ENCODE data around the gene NIT2. TPM values are rescaled to one million over a fixed set of nuclear protein-coding genes. Genes with fewer than 3 reads are reported as not detected.
A peak's percentile ranks its signal among the peaks of the same experiment; 100 is the strongest.
"Not testable (repeated sequence)": the region's sequence is repeated elsewhere in the genome, so short reads cannot be mapped to it uniquely, and the experiment has no call there.

NIT2 gene
- total RNA-seq, 1 donor from 2014 or later, result 22.3 TPM

DNA sequence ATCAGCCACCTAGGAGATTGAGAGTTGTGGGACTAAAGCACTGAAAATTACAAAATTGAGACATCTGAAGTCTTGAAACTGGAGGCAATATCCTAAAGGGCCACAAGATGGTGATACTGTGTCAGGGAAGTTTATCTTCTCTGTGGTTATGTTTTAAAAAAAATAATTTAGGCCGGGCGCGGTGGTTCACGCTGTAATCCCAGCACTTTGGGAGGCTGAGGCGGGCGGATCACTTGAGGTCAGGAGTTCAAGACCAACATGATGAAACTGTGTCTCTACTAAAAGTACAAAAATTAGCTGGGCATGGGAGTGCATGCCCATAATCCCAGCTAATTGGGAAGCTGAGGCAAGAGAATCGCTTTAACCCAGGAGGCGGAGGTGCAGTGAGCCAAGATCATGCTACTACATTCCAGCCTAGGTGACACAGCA is 17.9 kb upstream of the NIT2 start:
- no peaks in the 10 kb centered on the region for H3K9me3 Mint-ChIP-seq (ENCODE audit: unreplicated experiment)
- H3K4me3 Mint-ChIP-seq (ENCODE audit: unreplicated experiment), result no peak overlapping the region
- no peaks in the 10 kb centered on the region for H3K4me1 Mint-ChIP-seq (ENCODE audit: unreplicated experiment)
- peak; percentile 71 for TF ChIP-seq CTCF (IDR thresholded peaks at IDR 0.05; ENCODE audit: unreplicated experiment)
- no peak overlapping the region for H3K27ac Mint-ChIP-seq (ENCODE audit: unreplicated experiment)
- peak; percentile 25 for DNase-seq (ENCODE audit: low spot score)
- no peaks in the 10 kb centered on the region for H3K27me3 Mint-ChIP-seq (ENCODE audit: unreplicated experiment)
- H3K36me3 Mint-ChIP-seq (ENCODE audit: low read depth, unreplicated experiment), result no peaks in the 10 kb centered on the region

DNA sequence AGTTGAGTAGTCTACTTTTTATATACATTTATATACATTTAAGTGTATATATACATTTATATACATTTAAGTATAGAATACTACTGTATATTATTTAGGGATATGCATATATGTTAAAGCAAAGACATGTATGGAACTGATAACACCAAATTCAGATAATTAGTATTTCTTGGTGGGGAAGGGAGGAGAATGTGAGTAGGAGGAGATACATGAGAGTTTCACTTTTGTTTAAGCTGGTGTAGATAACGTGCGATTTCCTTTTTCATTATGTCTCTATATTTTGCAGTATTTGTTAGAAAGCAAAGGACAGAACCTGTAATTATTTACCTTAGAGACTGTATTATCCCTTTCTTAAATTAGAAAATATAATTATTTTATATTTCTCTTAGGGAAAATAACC is 16.6 kb upstream of the NIT2 start:
- Mint-ChIP-seq H3K9me3 (ENCODE audit: unreplicated experiment) (no peaks in the 10 kb centered on the region), H3K36me3 (ENCODE audit: low read depth, unreplicated experiment) (no peaks in the 10 kb centered on the region), H3K27me3 (ENCODE audit: unreplicated experiment) (no peaks in the 10 kb centered on the region), H3K27ac (ENCODE audit: unreplicated experiment) (no peak overlapping the region), H3K4me1 (ENCODE audit: unreplicated experiment) (no peaks in the 10 kb centered on the region), H3K4me3 (ENCODE audit: unreplicated experiment) (no peak overlapping the region)
- DNase-seq (ENCODE audit: low spot score), result no peak
- TF ChIP-seq CTCF (IDR thresholded peaks at IDR 0.05; ENCODE audit: unreplicated experiment), result no peak

DNA sequence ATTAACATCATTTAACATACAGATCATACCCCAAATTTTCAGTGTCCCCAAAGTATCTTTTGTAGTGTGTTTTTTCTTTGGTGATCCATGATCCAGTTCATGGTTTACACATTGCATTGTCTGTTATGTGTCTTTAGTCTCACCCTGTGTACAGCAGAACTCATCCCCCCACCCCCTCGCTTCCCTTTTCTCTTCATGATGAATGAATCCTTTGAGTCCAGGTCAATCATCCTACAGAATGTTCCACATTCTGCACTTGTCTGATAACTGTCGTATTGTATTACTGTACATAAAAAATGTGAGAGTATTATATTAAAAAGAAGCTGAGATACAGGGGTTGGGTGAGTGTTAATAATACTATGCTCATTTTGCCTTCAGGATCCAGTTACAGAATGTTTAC is 14.6 kb upstream of the NIT2 start:
- no peaks in the 10 kb centered on the region for H3K9me3 Mint-ChIP-seq (ENCODE audit: unreplicated experiment)
- no peak for DNase-seq (ENCODE audit: low spot score)
- TF ChIP-seq CTCF (IDR thresholded peaks at IDR 0.05; ENCODE audit: unreplicated experiment), result no peak
- no peaks in the 10 kb centered on the region for H3K4me1 Mint-ChIP-seq (ENCODE audit: unreplicated experiment)
- no peaks in the 10 kb centered on the region for H3K27me3 Mint-ChIP-seq (ENCODE audit: unreplicated experiment)
- no peak overlapping the region for H3K4me3 Mint-ChIP-seq (ENCODE audit: unreplicated experiment)
- H3K36me3 Mint-ChIP-seq (ENCODE audit: low read depth, unreplicated experiment), result no peaks in the 10 kb centered on the region
- H3K27ac Mint-ChIP-seq (ENCODE audit: unreplicated experiment), result no peak overlapping the region

DNA sequence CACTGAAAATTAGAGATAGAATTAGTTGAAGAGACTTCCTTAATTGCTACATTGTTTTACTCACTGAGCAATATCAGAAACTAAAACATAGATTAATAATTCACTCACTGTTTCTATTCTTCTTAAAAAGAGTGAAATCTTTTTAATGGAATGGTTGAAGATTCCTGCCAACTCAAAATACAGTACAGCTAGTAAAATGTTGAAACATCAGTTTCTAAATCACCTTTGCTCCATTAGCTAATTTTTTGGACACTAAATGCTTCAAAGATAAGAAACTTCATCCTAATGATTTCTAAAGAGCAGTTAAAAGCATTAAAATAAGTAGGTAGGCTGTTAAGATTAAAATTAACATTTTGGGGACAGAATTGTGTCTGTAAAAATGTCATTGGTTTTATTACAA is 10.5 kb upstream of the NIT2 start:
- Mint-ChIP-seq H3K4me3 (ENCODE audit: unreplicated experiment) (no peak overlapping the region), H3K27me3 (ENCODE audit: unreplicated experiment) (no peaks in the 10 kb centered on the region), H3K4me1 (ENCODE audit: unreplicated experiment) (no peaks in the 10 kb centered on the region), H3K36me3 (ENCODE audit: low read depth, unreplicated experiment) (peaks cover 13% of the 10 kb centered on the region), H3K27ac (ENCODE audit: unreplicated experiment) (no peak overlapping the region), H3K9me3 (ENCODE audit: unreplicated experiment) (no peaks in the 10 kb centered on the region)
- no peak for TF ChIP-seq CTCF (IDR thresholded peaks at IDR 0.05; ENCODE audit: unreplicated experiment)
- DNase-seq (ENCODE audit: low spot score), result no peak

GRCh38 chr3:100325827-100326226 is 8.7 kb upstream of the NIT2 start:
- no peaks in the 10 kb centered on the region for H3K4me1 Mint-ChIP-seq (ENCODE audit: unreplicated experiment)
- H3K36me3 Mint-ChIP-seq (ENCODE audit: low read depth, unreplicated experiment), result peaks cover 13% of the 10 kb centered on the region
- no peak for DNase-seq (ENCODE audit: low spot score)
- no peaks in the 10 kb centered on the region for H3K27me3 Mint-ChIP-seq (ENCODE audit: unreplicated experiment)
- TF ChIP-seq CTCF (IDR thresholded peaks at IDR 0.05; ENCODE audit: unreplicated experiment), result no peak
- no peak overlapping the region for H3K27ac Mint-ChIP-seq (ENCODE audit: unreplicated experiment)
- no peak overlapping the region for H3K4me3 Mint-ChIP-seq (ENCODE audit: unreplicated experiment)
- no peaks in the 10 kb centered on the region for H3K9me3 Mint-ChIP-seq (ENCODE audit: unreplicated experiment)

DNA sequence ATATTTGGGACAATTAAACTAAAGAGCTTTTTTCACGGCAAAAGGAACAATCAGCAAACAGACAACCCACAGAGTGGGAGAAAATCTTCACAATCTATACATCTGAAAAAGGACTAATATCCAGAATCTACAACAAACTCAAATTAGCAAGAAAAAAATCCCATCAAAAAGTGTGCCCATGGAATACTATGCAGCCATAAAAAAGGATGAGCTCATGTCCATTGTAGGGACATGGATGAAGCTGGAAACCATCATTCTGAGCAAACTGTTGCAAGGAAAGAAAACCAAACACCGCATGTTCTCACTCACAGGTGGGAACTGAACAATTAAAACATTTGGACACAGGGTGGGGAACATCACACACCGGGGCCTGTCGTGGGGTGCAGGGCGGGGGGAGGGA is 7.2 kb upstream of the NIT2 start:
- H3K27ac Mint-ChIP-seq (ENCODE audit: unreplicated experiment); H3K27me3 Mint-ChIP-seq (ENCODE audit: unreplicated experiment); H3K9me3 Mint-ChIP-seq (ENCODE audit: unreplicated experiment); H3K4me1 Mint-ChIP-seq (ENCODE audit: unreplicated experiment); H3K4me3 Mint-ChIP-seq (ENCODE audit: unreplicated experiment); DNase-seq (ENCODE audit: low spot score): not testable (repeated sequence)
- H3K36me3 Mint-ChIP-seq (ENCODE audit: low read depth, unreplicated experiment), result peaks cover 13% of the 10 kb centered on the region

All from endothelial cell (in vitro differentiated cells).